GDM1 (cell line): ENCODE data around the gene CRIM1.

ENCODE experiments used
- DNase-seq: peaks from one replicate; lab custom pipeline; 2025; lab: John Stamatoyannopoulos, UW

CRIM1 gene

DNA sequence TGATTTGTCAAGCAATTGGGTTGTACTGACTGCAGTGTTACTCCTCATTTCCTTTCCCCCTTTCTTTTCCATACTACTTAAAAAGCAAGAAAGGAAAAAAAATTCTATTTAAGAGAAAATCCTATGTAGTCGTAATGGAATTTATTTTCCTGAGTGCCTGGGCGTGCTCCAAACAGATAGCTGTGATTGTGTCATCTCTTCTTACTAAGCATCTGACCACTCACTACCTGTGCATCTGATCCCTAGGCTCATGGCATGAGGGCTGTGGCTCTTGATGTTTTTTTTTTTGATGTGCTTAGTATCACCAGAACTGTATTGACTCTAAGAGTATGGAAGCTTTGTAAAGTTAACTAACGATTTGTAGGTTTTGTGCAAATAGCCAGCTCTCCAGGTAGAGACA, 19.0 kb downstream of the CRIM1 start:
- DNase-seq: no peak

DNA sequence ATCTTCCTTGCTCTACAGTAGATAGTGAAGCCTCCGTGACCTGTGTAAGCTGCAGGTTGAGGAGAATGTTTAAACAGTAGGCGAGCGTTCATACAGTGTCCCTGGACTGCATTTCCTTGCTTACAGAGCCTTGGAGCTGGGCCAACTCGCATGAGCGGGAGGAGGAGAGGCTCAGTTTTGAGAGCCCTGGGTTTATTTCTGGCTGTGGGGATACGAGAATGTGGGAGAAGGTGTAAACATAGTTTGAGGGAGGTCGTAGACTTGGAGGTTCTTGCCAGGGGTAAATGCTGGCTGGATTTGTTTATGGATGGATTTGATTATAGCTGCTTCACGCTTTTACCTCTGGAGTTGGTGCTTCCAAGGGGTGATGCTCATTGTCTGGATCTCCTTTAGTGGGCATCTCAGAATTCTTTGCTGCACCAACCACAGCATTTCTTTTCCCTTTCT, 20.8 kb downstream of the CRIM1 start:
- no peak for DNase-seq

DNA sequence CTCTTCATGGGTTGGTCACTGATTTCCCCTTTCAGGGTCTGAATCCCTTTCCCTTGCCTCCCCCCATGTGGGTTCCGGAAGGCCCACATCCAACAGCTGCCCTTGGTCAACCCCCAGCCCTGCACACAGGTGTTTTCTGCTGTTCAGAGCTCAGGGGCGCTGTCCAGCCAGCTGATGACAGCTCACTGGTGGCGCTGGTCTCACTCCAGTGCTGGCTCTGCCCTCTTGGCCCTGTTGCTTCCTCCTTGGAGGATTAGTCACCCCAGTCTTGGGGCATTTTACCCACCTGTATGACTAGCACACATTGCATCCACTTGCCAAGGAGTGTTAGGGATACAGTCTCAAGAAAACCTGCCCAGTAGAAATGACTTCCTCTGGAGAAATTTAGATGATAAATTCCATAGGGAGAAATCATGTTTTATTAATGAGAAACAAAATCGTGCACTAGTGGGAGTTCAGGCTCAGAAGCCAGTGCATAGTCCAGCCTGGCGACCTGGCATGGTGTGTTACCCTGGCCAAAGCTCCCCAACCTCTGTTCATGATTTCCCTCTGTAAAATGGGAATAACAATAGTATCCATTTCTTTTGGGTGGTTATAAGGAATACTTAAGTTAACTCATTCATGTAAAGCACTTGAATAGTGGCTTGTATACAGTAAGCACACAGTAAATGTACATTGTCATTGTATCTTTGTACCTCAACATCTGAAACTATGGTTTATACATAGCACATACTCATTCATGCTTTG, 21.6 kb downstream of the CRIM1 start:
- no peak for DNase-seq

- DNase-seq: no peak
Measured at GRCh38 chr2:36379710-36380448, 24.3 kb downstream of the CRIM1 start.

DNA sequence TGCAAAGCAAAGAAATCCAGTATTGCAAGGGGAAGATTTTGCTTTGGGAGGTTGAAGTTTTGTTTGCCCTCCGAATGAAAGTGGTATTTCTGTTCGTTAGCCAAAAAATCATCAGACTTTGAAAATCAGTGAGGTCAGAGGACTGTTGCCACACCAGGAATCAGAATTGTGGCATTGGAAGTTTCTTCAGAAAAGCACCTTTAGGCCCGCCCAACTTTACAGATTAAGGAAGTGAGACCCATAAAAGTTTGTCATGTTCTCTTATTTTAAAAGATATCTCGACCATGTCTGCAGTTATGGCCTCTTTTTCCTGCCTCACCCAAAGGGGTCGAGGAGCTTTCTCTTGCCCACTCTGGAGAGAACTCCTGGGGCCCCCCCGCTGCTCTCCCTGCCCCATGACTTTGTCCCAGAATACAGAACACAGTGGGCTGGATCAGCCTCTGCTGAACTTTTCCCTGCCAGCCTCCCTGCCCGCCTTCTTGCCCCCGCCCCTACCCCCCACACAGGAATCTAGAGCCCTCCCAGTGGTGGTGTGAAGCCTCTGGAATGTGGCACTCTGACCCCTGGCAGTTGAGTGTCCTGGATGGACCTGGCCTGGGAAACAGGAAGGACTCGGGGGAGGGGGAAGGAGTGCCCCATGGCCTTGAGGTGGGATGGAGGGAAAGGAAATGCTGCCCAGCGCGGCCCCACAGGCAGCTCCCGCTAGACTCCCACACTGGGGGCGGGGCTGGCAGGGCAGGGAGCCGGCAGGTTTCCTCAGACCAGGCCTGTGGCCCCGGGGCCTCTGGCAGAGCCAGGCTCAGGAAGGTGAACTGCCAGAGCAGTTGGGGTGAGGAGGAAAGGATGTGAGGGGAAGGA, 25.3 kb downstream of the CRIM1 start:
- DNase-seq: no peak

DNA sequence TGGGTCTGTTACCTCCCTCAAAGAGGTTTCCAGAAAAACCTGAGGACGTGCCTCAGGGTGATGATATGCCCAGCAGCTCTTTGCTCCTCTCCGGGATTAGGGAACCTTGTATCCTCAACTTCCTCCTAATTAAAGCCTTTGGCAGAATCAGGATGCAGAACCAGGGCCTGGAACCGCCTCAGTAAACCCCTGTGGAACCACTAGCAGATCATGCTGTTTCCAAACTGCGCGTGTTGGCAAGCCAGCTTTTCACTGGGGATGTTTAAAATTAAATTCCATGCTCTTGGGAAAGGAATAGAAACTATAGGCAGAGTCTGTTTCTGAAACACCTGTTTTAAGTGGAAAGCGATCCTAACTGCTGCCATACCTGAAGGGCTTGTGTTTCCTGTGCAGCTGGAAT, 26.4 kb downstream of the CRIM1 start:
- DNase-seq: no peak

DNA sequence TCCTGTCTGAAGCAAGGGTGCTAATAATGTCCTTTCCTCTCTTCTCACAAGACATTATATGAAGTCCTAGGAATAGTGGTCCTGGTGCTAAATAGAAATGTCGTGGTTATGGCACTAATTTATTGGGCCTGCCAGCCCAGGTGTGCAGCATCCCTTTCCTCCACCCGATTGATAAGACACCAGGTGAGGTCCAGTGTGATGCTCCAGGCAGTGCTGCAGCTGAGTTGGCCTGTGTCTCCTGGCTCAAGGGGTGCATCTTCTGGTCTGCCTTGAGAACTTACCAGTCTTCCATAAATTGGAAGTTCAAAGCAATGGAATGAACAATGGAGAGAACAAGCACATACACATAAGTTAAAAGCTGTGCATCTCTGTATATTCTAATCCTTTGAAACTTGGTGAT, 26.9 kb downstream of the CRIM1 start:
- DNase-seq: no peak

- DNase-seq: no peak
Measured at GRCh38 chr2:36383726-36384125, 28.1 kb downstream of the CRIM1 start.

DNA sequence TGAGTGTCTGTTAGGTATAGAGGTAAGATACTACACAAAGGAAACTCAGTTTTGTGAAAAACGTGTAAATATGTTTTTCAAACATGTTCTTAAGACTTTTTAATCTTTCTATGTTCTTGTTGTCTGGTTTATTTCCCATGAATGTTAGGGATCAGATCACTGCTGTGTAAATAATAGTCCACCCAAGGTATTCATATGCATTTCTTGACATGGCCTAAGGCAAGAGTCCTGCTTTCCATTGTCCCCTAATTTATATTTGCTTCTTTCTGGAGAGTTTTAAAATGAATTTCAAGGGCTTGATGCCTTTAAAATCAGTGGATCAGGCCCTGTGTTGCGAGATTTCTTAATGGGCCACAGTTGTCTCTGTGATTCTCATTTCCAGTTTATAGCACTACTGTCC, 28.9 kb downstream of the CRIM1 start:
- DNase-seq: no peak

DNA sequence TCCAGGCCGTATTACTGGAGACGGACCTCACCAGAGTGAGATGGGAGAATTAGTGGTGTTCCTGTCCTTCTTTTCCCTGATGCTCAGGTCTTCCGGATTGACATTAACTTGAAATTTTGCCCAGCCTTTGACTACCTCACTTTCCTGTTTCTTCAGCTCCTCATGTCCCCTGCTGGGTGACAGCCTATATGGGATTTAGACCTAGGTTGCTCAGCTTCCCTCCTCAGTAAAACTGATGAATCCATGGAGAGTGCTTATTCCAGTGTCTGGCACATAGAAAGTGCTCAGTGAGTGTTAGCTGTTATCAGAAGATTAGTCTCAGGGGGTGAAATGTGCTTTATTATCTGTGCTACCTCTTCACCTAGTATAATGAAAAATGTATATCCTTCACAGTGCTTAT, 30.0 kb downstream of the CRIM1 start:
- DNase-seq: no peak

DNA sequence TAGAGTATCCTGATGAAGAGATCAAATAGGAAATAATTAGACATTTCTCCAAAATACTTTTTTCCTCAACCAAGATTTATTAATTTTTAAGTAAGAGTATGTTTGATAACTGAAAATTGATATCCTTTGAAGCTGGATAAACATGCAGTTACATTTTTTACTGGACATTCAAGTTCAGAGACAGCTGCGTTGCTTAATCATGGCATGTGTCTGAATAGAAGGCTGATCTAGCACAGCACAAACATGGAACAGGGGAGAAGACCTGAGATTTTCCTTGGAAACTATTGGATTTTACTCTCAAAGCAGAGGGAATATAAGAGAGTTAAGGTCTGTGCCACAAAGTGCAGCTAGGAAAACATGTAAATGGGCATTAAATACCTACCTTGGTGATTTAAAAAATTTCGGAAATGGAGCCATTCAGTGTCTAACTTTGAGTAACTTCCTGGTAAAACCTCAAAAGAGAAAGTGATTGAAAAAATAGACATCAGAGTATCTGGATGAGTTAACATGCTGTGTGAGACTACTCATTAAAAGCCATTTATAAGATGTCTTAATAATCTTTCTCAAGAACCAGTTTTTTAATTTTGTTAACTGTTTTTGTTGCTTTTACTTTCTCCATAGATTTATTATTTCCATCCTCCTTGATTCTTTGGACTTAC, 31.8 kb downstream of the CRIM1 start:
- no peak for DNase-seq

DNA sequence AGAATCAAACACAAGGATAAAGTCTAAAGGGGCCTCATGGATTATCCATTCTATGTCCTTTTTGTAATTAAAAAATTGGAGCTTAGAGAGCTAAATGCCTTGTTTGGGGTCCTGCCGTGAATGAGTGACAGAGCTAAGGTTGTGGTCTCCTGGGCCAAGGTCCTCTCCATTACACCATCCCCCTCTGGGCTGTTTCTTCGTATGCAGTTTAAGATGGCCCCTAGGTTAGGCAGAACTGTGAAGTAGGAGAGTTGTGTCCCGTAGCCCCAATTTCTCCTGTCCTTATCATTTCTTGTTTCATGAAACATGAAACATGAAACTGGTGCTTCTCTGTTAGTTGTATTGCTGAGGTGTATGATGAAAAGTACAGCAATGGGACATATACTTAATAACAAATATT, 32.9 kb downstream of the CRIM1 start:
- no peak for DNase-seq

GRCh38 chr2:36389091-36389564, 33.5 kb downstream of the CRIM1 start:
- no peak for DNase-seq

- no peak for DNase-seq
Measured at GRCh38 chr2:36389577-36389976, 34.0 kb downstream of the CRIM1 start.

DNA sequence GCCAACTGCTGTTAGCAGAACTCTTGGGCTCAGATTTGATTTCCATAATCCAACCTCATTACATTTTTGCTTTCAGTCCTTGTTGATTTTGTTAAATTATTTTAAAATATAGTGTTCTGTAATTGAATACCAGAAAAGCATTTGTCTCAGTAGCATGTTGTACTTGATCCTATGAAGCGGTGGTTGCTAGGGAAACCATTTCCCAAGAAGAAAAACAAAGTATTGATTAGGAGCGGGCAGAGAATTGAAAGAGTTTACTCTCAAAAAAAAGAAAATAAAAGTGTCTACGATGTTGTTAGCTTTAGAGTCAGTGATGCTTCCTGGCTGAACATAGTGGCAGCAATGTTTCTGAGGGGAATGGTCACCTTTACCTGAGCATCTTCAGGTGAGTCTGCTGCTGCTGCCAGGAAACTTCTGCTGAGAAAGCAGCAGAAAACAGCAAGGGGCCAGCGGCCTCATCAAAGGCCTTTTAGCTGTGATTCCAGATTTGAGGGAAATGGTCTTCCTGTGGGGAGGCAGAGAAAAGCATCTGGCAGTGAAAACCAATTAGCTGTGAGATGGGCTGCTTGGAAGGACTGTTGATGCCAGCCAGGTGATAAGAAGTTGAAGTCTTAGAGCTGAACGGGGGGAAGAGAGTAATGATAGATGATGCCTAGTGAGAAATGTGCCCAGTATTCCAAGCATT, 37.1 kb downstream of the CRIM1 start:
- DNase-seq: no peak

- no peak for DNase-seq
Measured at GRCh38 chr2:36393738-36394256, 38.2 kb downstream of the CRIM1 start.

DNA sequence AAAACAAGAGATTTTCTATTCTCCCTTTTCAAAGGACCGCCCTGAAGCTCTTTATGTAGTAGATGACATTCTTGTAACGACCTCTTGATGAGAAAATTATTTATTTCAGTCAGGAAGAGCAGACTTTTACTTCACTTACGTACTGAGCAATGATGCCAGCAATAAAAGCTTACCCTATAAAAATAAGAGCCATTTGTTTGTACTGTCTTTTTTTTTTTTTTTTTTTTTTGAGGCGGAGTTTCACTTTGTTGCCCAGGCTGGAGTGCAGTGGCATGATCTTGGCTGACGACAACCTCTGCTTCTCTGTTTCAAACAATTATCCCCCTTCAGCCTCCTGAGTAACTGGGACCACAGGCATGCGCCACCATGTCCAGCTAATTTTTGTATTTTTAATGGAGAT, 39.2 kb downstream of the CRIM1 start:
- DNase-seq: no peak

- no peak for DNase-seq
Measured at GRCh38 chr2:36395866-36396265, 40.3 kb downstream of the CRIM1 start.

DNA sequence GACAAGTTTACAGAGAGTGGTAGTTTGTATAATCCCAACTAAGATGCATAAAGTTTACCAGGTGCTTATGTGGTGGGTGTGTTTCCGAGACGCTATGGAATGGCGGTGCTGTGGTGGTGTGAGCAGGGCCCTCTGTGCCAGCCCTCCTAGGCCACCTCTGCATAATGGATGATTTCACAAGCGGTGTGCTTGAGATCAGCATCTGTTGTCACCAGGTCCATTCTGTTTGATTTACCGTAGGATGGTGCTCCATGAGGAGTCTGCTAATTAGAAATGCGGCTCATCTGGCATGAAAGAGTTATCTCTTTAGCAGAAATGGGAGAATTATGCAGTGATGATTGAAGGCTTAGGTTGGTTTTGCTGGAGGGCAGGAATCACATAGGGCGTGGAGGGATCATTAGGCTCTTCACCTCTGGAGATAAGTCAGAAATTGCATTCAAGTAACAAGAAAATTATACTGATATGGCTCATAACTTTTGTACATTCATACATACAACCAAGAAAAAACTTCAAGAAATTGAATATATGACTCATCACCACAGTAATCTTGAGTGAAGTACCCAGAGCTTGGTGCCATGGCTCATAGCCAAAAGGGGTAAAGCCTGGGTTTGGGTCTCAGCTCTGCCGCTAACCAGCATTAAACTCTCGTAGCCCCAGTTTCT, 41.4 kb downstream of the CRIM1 start:
- no peak for DNase-seq

GRCh38 chr2:36397728-36398413, 42.3 kb downstream of the CRIM1 start:
- no peak for DNase-seq
